Measurements from ENCODE around the gene GSN.
A peak's percentile ranks its signal among the peaks of the same experiment; 100 is the strongest.

GSN gene

GRCh38 chr9:121369595-121370265 is 101.8 kb downstream of the GSN start, which contains the start of gene STOM:
TSS of gene STOM (minus strand) at chr9:121370250. CDS start at chr9:121370187, 63 bp downstream.
- peak in 1 of 2 donors; percentile 35 for DNase-seq (ENCODE audit: low read depth in 1 of 2, low spot score in 1 of 2)

DNA sequence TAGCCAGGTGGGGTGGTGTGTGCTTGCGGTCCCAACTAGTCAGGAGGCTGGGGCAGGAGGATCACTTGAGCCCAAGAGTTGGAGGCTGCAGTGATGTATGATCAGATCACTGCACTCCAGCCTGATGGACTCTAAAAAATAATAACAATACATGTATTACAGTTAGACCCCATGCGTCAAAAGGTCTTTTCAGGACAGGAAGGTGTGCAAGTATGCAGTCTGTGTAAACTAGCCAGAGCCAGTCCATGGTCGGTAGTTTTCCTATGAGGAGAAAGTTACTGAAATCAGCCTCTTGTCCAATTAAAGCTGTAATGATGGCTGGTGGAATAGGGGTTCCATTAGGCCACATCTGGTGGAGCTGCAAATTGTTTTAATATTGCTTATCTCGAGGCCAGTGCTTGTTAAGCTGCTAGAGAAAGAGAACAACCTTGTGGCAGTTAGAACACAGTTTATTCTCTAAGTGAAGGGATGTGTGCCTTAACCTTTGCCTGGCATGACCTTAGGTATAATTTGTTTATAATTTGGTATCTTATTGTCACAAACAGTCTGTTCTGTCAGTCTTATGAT is 103.6 kb downstream of the GSN start:
- no peak for DNase-seq (ENCODE audit: low read depth in 1 of 2, low spot score in 1 of 2)

DNA sequence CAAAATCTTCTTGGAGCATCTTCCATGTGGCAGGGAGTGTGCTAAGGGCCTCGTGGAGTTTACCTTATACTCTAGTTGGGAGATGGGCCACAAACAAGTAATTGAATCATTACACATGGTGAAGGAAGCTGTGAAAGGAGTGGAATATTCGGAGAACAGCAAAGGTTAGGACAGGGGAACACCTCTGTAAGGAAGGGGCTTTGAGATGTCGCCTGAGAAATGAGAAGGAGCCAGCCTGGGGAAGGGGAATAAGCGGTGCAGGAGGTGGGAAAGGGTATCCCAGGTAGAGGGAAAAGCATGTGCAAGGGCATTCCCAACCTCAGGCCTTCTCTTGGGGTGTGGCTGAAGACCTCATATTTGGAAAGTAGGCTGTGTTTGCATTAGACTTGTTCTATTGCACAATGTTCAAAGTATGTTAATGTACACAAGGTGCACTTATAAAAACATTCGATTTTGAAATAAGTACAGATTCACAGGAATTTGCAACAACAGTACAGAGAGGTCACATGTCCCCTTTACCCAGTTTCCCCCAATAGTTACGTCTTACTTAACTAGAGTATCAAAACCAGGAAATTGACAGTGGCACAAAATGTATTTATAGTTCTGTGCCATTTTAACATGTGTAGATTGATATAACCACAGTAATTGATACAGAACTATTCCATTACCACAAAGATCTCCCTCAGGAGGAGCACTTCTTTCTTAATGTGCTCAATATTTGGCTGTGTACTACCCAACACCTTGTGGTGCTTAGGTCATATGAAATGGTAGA is 104.5 kb downstream of the GSN start:
- no peak for DNase-seq (ENCODE audit: low read depth in 1 of 2, low spot score in 1 of 2)

GRCh38 chr9:121373011-121373729 is 105.2 kb downstream of the GSN start:
- DNase-seq (ENCODE audit: low read depth in 1 of 2, low spot score in 1 of 2): no peak

DNA sequence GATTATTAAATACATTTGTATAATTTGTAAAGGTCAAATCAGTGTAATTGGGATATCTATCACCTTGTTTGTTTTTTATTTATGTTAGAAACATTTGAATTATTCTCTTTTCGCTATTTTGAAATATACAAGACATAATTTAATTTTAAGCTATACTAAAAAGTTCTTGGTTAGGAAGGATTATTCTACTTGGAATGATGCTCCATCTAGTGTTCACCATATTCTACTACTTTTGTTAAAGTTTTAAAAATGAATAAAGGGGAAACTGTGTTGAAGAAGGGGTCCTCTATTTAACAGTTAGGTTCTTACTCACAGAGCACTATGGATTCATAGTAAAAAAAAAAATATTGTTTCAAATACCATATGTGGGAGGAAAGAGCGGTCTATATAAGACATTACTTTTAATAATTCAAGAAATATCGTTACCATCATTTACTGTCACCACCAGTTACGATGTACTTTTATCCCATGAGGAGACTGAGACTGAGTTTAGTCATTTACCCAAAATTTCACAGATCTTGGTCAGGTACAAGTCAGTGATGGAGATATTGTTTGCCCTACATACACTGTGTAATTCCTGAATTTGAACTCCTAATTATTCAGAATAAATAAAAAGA is 108.4 kb downstream of the GSN start:
- no peak for DNase-seq (ENCODE audit: low read depth in 1 of 2, low spot score in 1 of 2)

- no peak for DNase-seq (ENCODE audit: low read depth in 1 of 2, low spot score in 1 of 2)
Observed at GRCh38 chr9:121380846-121381245, 112.9 kb downstream of the GSN start.
